ENCODE results near the gene TBC1D1. TPM values are rescaled to one million over a fixed set of nuclear protein-coding genes. Genes with fewer than 3 reads are reported as not detected.

The TBC1D1 gene
- total RNA-seq, 1 experiment from 2014 or later, result 89.0 TPM

DNA sequence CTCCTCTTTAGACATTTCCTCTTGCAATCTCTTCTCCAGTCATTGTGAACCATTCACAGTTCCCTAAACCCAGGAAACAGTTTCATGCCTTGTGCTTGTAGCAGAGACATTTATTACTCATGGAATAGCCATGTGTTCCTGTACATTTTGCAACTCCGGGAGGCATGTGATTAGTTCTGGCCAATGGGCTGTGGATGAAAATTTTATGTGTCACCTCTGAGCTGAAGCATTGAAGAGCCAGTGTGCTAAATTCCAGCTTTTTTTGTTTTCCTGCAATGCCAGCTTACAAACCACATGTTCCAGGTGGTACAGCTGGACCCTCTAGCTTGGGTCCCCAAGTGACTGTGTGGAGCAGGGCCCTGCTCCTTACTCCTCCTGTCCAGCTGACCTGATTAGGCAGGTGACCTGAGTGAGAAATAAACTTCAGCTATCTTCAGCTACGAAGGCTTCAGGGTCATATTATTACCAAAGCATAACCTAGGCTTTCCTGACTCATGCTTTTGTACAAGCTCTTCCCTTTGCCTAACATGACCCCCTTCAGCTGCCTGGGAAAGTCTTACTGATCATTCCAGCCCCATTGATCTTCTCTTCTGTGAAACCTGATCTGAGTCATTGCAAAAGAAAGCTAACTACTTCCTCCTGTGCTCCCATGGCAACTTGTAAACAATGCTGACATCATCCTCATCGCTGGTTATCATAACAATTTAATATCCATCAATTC is 269.8 kb downstream of the TBC1D1 start:
- Histone ChIP-seq H3K27ac (ENCODE audit: low read length) (peak overlapping the region; percentile 96), H3K4me3 (ENCODE audit: low read length) (no peak overlapping the region), H3K79me2 (ENCODE audit: low read length) (no peaks in the 10 kb centered on the region), H3K9me3 (ENCODE audit: low read length) (no peaks in the 10 kb centered on the region), H2AFZ (ENCODE audit: low read length) (peak overlapping the region; percentile 43; the same call in 1 of the 2 replicates), H3F3A (ENCODE audit: low read length, unreplicated experiment) (no peaks in the 10 kb centered on the region), H3K4me1 (ENCODE audit: insufficient read depth, low read length) (peaks cover 40% of the 10 kb centered on the region), H4K20me1 (ENCODE audit: low read length) (no peaks in the 10 kb centered on the region), H3K9ac (ENCODE audit: low read length) (peak overlapping the region; percentile 83), H3K36me3 (ENCODE audit: low read depth, low read length) (no peaks in the 10 kb centered on the region), H3K27me3 (ENCODE audit: low read length) (no peaks in the 10 kb centered on the region), H3K9me2 (replicated peaks; ENCODE audit: low read length) (no peaks in the 10 kb centered on the region), H3K4me2 (ENCODE audit: low read length) (peak overlapping the region; percentile 55)
- BruUV-seq (replicated peaks), result no TSS peak
- ATAC-seq (peak; percentile 35; the same call in 1 of the 2 replicates), DNase-seq (peak; percentile 76)
- TF ChIP-seq EZH2 (IDR thresholded peaks at IDR 0.05; ENCODE audit: low read length, unreplicated experiment), result no peak
- TF ChIP-seq, protein P1, sequence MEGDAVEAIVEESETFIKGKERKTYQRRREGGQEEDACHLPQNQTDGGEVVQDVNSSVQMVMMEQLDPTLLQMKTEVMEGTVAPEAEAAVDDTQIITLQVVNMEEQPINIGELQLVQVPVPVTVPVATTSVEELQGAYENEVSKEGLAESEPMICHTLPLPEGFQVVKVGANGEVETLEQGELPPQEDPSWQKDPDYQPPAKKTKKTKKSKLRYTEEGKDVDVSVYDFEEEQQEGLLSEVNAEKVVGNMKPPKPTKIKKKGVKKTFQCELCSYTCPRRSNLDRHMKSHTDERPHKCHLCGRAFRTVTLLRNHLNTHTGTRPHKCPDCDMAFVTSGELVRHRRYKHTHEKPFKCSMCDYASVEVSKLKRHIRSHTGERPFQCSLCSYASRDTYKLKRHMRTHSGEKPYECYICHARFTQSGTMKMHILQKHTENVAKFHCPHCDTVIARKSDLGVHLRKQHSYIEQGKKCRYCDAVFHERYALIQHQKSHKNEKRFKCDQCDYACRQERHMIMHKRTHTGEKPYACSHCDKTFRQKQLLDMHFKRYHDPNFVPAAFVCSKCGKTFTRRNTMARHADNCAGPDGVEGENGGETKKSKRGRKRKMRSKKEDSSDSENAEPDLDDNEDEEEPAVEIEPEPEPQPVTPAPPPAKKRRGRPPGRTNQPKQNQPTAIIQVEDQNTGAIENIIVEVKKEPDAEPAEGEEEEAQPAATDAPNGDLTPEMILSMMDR (conservative IDR thresholded peaks at IDR 0.05; ENCODE audit: low read depth, low read length), result no peak
- no peak for TF ChIP-seq EZH2phosphoT487 (IDR thresholded peaks at IDR 0.05; ENCODE audit: borderline replicate concordance, low read length)
- intact Hi-C loops (cut with micrococcal nuclease), result loop anchor here (5.0 kb wide), 1 partner anchor 83 kb away; no protein-coding TSS in a partner anchor
- ChIA-PET POLR2A (ENCODE audit: unreplicated experiment) (interaction anchor here (0.7 kb wide), 1 partner anchor 85 kb away, joined by 3 read pairs; no protein-coding TSS in a partner anchor), CTCF (interaction anchor here (0.5 kb wide), 1 partner anchor 10 kb away, joined by 3 read pairs; no protein-coding TSS in a partner anchor)

DNA sequence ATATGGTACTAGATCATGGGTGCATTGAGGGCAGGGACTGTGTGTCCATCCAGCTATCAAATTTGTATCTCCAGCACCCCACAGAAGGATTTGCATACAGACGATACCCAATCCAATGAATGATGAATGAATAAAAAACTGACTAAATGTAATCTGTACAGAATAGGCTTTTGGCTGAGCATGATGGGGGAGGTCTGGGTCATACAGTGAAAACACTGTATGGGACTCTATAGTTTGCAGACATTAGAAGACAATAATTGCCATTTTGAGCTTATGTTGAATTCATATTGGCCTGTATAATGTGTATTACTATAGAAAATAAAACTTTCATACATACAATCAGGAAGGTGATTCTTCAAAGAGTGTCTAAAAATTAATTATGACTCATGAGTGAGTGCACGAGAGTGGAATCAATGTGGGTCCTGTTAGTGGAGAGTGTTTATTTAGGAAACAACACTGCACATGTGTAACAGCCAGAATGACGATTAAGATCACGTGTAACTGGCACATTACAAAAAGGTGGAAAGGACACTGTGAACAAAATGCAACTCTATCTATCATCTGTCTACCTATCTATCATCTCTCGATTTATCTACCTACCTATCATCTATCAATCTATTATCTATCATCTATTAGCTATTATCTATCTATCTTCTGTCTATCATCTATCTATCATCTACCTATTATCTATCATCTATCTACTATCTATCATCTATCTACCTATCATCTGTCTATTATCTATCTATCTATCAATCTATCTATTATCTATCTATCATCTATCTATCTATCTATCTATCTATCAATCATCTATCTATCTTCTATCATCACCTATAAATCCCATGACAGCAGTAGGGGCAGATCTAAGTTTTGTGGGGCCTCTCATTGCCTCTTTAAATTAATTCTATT is 270.6 kb downstream of the TBC1D1 start:
- no peak for ATAC-seq
- POLR2A ChIA-PET (ENCODE audit: unreplicated experiment), result no interaction called here
- Histone ChIP-seq H3K27me3 (ENCODE audit: low read length) (no peaks in the 10 kb centered on the region), H3K4me2 (ENCODE audit: low read length) (peak overlapping the region; percentile 55; the same call in 1 of the 2 replicates), H3K9ac (ENCODE audit: low read length) (peak overlapping the region; percentile 40), H3K79me2 (ENCODE audit: low read length) (no peaks in the 10 kb centered on the region), H2AFZ (ENCODE audit: low read length) (no peak overlapping the region), H3K4me1 (ENCODE audit: insufficient read depth, low read length) (peaks cover 40% of the 10 kb centered on the region), H3K9me2 (replicated peaks; ENCODE audit: low read length) (no peaks in the 10 kb centered on the region), H3K4me3 (ENCODE audit: low read length) (no peak overlapping the region), H3K9me3 (ENCODE audit: low read length) (no peaks in the 10 kb centered on the region), H3K36me3 (ENCODE audit: low read depth, low read length) (no peaks in the 10 kb centered on the region), H3F3A (ENCODE audit: low read length, unreplicated experiment) (no peaks in the 10 kb centered on the region), H3K27ac (ENCODE audit: low read length) (peak overlapping the region; percentile 96), H4K20me1 (ENCODE audit: low read length) (no peaks in the 10 kb centered on the region)
- CTCF ChIA-PET, result interaction anchor here (0.6 to 1.1 kb wide), 2 partner anchors 10 to 92 kb away, joined by 3 to 12 read pairs; no protein-coding TSS in a partner anchor
- no peak for TF ChIP-seq EZH2 (IDR thresholded peaks at IDR 0.05; ENCODE audit: low read length, unreplicated experiment)
- TF ChIP-seq EZH2phosphoT487 (IDR thresholded peaks at IDR 0.05; ENCODE audit: borderline replicate concordance, low read length), result no peak
- TF ChIP-seq, protein P1 (conservative IDR thresholded peaks at IDR 0.05; ENCODE audit: low read depth, low read length), result no peak
- DNase-seq, result no peak
- BruUV-seq (replicated peaks), result no TSS peak
- intact Hi-C loops (cut with micrococcal nuclease), result loop anchor here (5.0 kb wide), 1 partner anchor 84 kb away; no protein-coding TSS in a partner anchor

Data from PC-3 (cell line).